ENCODE data around the gene LEMD1.
"Not testable (repeated sequence)": the region's sequence is repeated elsewhere in the genome, so short reads cannot be mapped to it uniquely, and the experiment has no call there.

The LEMD1 gene

DNA sequence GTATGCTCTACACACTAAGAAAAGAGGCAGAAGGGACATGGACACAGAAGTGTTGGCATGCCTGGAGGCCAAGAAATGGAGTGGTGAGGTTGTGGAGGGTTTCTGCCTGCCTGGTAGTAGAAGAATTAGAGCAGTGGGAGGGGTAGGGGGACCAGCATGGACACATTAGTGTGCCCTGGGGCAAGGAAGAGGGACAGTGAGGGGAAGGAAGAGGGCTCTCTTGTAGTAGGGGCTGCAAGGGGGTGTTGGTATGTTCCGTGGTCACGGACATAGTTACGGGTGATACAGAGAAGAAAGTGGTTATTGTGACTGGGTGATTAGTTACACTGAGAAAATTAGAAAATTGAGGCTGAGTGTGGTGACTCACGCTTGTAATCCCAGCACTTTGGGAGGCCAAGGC is 23.3 kb downstream of the LEMD1 start:
- H3K27ac ChIP-seq: no peak overlapping the region
- TF ChIP-seq, protein P1, sequence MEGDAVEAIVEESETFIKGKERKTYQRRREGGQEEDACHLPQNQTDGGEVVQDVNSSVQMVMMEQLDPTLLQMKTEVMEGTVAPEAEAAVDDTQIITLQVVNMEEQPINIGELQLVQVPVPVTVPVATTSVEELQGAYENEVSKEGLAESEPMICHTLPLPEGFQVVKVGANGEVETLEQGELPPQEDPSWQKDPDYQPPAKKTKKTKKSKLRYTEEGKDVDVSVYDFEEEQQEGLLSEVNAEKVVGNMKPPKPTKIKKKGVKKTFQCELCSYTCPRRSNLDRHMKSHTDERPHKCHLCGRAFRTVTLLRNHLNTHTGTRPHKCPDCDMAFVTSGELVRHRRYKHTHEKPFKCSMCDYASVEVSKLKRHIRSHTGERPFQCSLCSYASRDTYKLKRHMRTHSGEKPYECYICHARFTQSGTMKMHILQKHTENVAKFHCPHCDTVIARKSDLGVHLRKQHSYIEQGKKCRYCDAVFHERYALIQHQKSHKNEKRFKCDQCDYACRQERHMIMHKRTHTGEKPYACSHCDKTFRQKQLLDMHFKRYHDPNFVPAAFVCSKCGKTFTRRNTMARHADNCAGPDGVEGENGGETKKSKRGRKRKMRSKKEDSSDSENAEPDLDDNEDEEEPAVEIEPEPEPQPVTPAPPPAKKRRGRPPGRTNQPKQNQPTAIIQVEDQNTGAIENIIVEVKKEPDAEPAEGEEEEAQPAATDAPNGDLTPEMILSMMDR (conservative IDR thresholded peaks at IDR 0.05): no peak

DNA sequence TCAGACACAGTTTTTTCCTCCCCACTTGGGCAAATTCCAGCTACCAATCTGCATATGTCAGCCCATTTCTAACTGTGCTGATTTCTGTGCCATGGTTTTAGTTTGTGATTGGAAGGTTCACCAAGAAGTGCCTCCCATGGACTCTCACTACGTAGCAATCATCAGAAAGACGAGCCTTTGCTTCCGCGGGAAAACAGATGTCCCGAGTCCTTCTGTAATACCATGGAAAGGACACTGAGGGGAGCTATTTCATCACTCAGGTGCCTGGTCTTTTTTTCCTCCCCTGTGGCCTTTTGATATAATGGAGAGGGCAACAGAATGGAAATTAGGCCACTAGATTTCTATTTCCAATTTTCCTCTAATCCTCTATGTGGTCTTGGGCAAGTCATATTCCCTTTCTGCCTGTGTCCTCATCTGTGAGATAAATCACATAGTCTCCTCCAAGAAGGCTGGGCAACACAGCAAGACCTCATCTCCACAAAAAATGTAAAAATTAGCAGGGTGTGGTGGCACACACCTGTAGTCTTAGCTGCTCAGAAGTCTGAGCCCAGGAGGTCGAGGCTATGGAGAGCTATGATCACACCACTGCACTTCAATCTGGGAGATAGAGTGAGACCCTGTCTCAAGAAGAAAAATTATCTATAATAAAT is 24.8 kb downstream of the LEMD1 start:
- TF ChIP-seq, protein P1 (conservative IDR thresholded peaks at IDR 0.05): peak; percentile 77
- H3K27ac ChIP-seq: no peak overlapping the region

DNA sequence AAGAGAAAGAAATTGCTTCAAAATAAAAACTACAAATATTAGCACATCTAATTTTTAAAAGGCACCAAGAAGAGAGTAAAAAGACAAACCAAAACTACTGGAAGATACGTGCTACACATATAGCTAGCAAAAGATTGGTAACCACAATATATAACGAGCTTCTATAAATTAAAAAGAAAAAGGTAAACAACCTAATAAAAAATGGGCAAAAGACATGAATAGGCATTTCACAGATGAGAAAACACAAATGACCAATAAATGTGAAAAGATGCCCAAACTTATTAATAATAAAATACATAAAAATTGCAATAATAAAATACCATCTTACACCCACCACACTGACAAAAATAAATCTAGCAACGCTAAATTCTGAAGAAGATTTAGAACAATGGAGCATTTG is 26.2 kb downstream of the LEMD1 start:
- TF ChIP-seq, protein P1 (conservative IDR thresholded peaks at IDR 0.05): no peak
- H3K27ac ChIP-seq: no peak overlapping the region

DNA sequence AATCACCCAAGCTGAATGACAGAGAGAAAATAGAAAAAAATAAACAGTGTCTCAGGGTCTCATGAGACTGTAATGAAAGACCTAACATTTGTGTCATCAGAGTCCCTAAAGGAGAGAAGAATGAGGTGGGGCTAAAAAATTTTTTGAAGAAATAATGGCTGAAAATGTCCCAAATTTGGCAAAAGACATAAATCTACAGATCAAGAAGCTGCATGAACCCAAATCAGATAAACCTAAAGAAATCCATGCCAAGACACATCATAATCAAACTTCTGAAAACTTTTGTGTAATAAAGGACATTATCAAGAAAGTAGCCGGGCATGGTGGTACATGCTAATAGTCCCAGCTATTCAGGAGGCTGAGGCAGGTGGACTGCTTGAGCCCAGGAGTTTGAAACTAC is 29.2 kb downstream of the LEMD1 start:
- TF ChIP-seq, protein P1 (conservative IDR thresholded peaks at IDR 0.05): no peak
- no peak overlapping the region for H3K27ac ChIP-seq

DNA sequence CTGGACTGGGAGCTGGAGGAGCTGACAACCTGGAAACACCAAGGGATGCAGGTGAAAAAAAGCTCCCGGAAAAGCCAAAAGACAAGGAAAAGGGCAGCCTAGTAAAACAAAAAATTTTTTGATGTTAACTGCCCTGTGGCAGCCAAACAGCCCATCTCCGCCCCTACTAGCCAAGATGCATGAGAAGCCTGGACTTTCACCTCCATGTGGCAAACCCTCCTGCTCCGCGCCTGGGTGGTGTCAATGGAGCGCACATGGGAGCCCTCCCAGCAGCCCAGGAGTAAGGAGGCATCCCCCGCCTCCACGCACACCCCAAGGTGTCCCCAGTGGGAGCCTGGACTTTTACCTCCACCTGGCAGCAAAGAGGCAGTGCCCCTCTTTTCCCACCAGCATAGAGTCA is 30.5 kb downstream of the LEMD1 start:
- TF ChIP-seq, protein P1 (conservative IDR thresholded peaks at IDR 0.05): no peak
- no peak overlapping the region for H3K27ac ChIP-seq

DNA sequence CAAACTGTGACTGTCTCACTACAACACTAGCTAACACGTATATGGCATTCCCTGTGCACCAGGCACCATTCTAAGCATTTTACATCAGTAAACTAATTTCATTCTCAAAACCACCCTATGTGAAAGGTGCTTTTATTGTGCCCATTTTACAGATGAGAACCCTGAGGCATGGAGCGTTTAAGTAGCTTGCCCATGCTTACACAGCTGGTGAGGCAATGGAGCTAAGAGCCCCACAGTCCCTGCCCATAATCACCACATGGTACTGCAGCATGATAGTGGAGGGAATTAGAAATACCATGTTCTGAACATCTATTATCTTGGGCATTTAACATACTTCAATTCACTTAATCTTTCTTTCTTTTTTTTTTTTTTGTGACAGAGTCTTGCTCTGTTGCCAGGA is 34.0 kb downstream of the LEMD1 start:
- TF ChIP-seq, protein P1 (conservative IDR thresholded peaks at IDR 0.05): no peak
- H3K27ac ChIP-seq: no peak overlapping the region

DNA sequence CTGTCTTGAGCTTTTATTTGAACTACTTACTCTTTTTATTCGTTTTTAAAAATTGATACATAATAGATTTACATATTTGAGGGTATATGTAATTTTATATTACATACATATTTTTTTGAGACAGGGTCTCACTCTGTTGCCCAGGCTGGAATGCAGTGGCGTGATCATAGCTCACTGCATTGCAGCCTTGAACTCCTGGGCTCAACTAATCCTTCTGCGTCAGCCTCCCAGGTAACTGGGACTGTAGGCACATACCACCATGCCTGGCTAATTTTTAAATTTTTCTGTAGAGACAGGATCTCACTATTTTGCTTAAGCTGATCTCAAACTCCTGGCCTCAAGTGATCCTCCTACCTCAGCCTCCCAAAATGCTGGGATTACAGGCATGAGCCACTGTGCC is 38.9 kb downstream of the LEMD1 start:
- H3K27ac ChIP-seq: not testable (repeated sequence)

DNA sequence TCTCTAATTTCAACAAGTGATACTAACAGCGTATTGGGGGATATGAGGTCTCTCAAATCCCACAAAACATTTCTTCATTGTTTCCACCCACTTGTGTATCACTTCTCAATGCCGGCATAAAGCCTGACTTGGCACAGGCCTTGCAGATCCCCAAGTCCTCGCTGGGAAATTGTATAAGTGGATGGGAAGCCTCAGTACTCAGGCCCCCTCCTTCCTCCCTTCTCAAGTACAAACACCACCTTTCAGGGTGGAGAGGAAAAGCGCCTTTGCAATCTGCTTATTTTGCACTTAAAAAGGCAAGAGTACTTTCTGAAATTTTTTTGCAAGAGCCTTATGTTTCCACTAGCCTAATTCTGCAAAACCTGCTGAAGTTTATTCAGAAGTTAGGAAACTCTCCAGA is 39.3 kb downstream of the LEMD1 start:
- H3K27ac ChIP-seq: no peak overlapping the region
- TF ChIP-seq, protein P1 (conservative IDR thresholded peaks at IDR 0.05): no peak
